ENCODE data around the gene UGT1A5.

DNA sequence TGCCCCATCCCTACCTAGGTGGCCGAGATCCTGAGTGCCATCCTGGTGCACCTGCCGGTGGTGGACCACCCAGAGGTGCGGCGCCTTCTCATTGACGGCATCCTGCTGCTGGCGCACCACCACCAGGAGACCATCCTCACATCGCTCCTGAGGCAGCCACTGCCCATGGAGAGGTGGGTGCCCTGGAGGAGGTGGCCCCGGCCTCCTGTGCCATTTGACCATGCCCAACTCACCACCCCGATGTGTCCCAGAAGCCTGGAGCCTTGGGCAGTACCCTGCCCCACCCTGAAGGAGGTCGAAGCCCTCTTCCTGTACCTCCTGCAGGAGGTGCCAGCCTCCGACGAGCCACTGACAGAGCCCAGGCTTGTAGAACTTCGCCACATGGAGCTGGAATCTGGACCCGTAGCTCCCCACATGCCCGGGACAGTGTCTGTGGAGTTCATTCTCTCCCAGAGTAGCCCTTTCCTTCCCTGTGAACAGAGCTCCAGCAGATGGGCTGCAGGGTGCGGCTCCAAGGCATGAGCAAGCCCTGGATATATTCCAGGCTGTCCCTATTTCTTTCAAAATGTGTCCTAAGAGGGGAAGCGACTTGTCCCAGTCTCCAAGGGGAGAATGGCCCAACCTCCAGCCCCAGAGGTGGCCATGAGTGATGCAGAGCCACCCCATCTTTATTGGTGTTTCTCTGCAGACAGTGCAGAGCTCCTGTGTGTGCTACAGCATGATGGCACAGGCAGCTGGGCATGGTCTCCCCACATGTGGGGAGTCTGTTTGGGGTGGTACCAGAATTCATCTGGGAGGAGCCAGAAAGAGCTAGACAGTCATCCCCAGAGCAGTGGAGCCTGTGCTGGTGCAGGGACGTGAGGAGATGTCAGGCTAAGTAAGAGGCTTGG lies 107.4 kb downstream of the UGT1A5 start:
- TF ChIP-seq POLR2AphosphoS5 (IDR thresholded peaks at IDR 0.05; ENCODE audit: low read depth, low read length) (no peak), SIN3A (IDR thresholded peaks at IDR 0.05; ENCODE audit: borderline replicate concordance, insufficient read depth, low read length) (no peak), TAF1 (IDR thresholded peaks at IDR 0.05; ENCODE audit: borderline replicate concordance, insufficient read depth, low read length) (no peak), FOXP2 (optimal IDR thresholded peaks at IDR 0.05; ENCODE audit: borderline replicate concordance, extremely low read depth, extremely low read length, insufficient read depth) (no peak)
- TF ChIP-seq, protein P1, sequence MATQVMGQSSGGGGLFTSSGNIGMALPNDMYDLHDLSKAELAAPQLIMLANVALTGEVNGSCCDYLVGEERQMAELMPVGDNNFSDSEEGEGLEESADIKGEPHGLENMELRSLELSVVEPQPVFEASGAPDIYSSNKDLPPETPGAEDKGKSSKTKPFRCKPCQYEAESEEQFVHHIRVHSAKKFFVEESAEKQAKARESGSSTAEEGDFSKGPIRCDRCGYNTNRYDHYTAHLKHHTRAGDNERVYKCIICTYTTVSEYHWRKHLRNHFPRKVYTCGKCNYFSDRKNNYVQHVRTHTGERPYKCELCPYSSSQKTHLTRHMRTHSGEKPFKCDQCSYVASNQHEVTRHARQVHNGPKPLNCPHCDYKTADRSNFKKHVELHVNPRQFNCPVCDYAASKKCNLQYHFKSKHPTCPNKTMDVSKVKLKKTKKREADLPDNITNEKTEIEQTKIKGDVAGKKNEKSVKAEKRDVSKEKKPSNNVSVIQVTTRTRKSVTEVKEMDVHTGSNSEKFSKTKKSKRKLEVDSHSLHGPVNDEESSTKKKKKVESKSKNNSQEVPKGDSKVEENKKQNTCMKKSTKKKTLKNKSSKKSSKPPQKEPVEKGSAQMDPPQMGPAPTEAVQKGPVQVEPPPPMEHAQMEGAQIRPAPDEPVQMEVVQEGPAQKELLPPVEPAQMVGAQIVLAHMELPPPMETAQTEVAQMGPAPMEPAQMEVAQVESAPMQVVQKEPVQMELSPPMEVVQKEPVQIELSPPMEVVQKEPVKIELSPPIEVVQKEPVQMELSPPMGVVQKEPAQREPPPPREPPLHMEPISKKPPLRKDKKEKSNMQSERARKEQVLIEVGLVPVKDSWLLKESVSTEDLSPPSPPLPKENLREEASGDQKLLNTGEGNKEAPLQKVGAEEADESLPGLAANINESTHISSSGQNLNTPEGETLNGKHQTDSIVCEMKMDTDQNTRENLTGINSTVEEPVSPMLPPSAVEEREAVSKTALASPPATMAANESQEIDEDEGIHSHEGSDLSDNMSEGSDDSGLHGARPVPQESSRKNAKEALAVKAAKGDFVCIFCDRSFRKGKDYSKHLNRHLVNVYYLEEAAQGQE (IDR thresholded peaks at IDR 0.05; ENCODE audit: insufficient read depth in 1 of 2, low read depth in 2 of 2, low read length in 2 of 2): no peak
